GM11168 (cell line): ENCODE data around the gene EXPH5.
"Not testable (repeated sequence)": the region's sequence is repeated elsewhere in the genome, so short reads cannot be mapped to it uniquely, and the experiment has no call there.

ENCODE experiments used
- in situ Hi-C: fragments of 300-500 bp; cut with MboI; formaldehyde crosslinking; loops from one replicate; pipeline ENCODE4 v1.12.0; 2022; ENCODE audit warnings: low sequenced_read_pairs; ENCODE audit not compliant: unreplicated experiment

The EXPH5 gene

DNA sequence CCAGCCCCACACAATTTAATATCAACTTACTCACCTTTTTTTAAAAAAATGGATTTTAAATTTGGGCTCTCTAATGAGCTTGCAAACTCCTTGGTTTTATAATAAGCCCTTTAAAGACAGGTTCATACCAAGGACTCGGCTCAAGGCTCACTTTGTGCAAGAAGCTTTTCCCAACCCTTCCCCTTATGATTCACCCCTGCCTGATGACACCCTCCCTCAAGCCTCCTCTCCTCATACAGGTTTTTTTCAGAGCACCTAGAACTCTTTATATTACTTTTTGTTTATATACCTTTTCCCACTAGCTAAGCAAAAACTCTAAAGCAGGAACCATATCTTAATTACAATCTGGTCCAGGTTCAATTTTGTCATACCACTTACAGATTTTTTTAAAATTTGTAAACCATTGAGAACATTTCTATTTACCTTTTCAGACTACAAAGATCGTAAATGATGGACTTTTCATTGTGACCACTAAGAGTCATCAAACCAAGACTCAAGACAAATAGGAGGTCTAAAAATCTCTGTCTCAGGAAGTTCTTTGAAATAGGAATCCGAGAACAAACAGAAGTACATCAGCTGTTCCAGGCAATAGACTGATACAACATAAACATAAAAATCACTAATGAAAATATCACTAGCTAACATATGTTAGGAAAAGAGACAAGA lies 13.1 kb upstream of the EXPH5 start:
- in situ Hi-C loops, result no loop called here

GRCh38 chr11:108606070-108606469 lies 12.5 kb upstream of the EXPH5 start:
- in situ Hi-C loops, result no loop called here

- in situ Hi-C loops, result not testable (repeated sequence)
These were observed 9.2 kb upstream of the EXPH5 start for GRCh38 chr11:108602818-108603217.

DNA sequence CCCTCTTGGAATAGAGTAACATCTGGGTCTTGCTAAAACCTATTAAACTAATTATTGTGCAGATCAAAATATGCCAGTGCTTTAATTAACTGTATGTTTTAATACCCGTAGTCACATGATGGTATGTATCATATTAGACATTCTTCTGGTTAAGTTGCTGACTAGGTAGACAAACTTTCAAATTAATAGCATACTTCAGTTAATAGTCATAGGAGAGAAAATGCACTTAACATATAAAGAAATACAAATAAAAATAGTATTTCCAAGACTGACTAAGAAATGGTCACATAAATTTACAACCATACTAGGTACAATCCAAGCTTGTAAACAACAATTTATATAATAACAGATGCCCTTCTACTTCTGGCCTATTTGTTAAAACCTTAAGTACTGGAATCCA lies 7.6 kb upstream of the EXPH5 start:
- in situ Hi-C loops, result no loop called here

DNA sequence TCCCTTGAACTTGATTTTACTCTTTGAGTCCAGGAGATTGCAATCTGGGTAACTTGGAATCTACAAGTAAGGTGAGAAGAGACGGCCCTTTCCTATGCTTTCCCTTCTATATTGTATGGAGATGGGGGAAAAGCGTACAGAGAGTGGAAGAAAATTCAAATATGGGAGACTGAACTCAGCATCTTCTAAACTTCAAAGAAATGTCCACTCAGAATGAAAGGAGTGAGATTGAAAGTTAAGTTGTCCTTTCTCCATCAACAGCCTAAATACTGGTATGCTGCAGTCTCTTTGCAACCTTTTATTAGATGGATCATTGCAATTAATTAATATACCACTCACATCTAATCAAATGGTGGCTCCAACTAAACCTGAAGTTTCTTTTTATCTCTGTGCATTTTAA lies 6.4 kb upstream of the EXPH5 start:
- in situ Hi-C loops, result no loop called here

DNA sequence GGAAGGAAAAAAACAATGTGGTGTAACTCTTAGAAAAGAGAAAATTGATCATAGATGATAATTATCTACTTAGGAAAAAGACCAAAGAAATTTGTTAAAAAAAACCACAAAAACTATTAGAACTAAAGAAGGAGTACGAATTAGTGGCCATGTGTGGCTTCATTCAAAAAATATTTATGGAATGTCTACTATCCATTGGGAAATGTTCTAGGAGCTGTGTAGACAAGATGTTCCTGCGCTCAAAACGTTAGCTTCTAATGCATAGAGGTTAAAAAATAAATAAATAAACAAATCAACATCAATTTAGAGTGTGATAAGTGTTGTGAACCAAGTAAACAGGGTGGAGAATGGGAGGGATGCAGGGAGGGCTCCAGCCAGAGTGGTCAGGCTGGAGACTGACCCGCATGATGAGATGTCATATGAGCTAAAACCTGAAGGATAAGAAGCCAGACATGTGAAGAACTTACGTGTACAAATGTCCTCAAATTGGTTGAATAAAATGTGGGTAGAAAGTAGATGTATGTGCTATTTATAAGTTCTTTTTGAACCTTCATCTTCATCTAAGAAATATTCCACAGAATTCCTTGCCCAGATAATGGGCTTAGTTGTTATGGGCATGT lies 4.3 kb upstream of the EXPH5 start:
- in situ Hi-C loops, result no loop called here

- in situ Hi-C loops, result no loop called here
These were observed 3.1 kb upstream of the EXPH5 start for GRCh38 chr11:108596701-108597100.

DNA sequence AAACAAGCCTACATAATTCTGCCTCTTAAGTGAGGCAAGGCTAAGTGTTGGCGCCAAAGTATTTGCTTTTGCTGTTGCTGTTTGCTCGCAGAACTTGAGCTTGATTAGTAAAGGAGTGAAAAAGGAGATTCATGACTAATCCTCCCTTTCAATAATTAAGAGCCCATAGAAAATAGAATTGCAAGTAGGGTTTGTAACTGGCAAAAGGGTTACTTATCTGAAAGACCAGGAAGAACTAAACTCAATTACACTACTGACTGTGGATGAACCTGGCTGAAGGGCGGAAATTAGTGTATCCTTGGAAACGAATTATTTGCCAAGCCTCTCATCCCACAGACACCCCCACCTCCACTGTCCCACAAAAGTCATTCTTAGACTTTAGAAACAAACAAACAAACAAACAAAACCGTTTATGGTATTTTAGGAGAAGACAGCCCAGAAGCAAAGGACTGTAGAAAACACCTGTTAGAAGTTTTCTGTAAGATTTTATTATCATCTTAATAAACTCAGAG lies 411 bp upstream of the EXPH5 start:
- in situ Hi-C loops, result no loop called here

- in situ Hi-C loops, result no loop called here
These were observed 866 bp downstream of the EXPH5 start for GRCh38 chr11:108592591-108593213.

DNA sequence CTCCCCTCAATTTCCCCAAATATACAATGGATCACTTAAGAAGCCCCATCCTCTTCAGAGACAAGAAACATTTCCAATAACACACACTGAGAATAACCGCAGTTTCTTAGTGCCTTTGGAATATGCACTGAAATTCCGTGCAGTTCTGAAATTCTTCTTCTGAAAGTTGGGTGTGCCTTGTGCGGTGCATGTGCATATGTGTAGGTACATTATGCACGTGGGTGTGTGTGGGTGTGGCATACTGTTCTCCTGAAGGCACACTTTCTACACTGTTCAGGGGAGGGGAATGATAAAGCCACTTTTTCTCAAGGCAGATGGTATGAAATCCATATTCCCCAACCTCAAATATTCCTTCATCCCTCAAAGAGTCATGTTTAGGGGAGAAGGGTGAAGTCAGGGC lies 1.7 kb downstream of the EXPH5 start:
- in situ Hi-C loops, result no loop called here

DNA sequence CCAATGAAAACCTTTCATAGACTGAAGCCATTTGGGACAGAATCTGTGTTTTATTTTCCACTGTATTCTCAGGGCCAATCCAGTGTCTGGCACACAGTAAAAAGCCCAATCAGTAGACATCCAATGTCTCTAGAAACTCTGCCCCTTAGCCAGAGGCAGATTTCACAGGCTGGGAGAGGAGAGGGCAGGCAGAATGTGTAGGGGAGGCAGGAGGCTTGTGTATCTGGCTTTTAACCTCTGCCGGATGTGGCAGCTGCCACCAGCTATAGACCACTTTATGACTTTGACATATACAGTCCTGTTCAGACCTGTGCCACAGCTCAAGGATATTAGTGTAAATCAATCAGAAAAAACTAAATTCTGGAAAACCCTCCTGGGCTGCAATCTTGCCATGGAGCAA lies 4.4 kb downstream of the EXPH5 start:
- in situ Hi-C loops, result no loop called here

DNA sequence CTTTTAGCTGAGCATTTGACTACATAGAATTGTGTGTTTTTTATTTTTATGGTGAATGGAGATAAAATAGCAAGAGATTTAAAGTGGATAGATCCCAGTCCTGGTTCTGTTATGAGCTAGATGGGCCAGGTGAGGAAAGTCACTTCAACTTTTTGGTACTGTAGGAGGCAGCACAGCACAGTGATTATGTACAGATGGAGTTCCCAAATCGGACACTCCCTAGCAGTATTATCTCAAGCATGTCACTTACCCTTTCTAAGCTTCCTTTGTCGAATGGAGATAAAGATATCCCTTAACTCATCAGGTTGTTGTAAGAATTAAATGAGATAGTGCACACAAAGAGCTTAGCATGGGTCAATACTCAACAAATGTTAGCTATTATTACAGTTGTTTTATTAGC lies 5.3 kb downstream of the EXPH5 start:
- in situ Hi-C loops, result no loop called here

- in situ Hi-C loops, result no loop called here
These were observed 6.5 kb downstream of the EXPH5 start for GRCh38 chr11:108587109-108587508.

DNA sequence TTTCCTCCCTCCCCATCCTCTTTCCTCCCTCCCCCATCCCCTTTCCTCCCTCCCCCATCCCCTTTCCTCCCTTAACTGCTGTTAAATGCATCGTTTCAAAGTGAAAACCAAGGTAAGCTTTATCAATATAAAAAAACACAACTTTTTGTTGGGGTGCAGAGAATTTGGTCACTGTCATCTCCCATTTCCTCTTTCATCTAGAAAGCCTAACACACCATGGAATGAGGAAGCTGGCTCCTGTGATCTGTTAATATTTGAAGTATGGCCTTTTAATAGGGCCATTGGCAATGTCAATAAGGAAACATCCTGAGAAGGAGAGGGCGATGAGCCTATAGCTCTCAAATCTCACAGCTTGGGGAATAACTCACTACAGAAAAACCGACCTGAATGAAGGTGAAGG lies 7.0 kb downstream of the EXPH5 start:
- in situ Hi-C loops, result no loop called here

- in situ Hi-C loops, result not testable (repeated sequence)
These were observed 7.4 kb downstream of the EXPH5 start for GRCh38 chr11:108586185-108586584.

DNA sequence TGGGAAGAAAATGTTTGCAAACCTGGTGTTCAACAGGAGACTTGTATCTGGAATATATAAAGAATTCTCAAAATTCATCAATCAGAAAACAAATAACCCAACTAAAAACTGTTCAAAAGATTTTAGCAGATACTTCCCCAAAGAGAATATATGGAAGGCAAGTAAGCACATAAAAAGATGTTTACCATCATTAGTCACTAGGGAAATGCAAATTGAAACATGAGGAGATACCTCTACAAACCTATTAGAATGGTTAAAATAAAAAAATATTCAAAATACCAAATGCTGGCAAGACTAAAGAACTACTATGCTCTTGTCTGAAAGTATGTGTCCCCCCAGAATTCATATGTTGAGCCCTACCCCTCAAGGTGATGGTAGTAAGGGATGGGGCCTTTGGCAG lies 8.6 kb downstream of the EXPH5 start:
- in situ Hi-C loops, result no loop called here

- in situ Hi-C loops, result no loop called here
These were observed 12.9 kb downstream of the EXPH5 start for GRCh38 chr11:108580645-108581044.

DNA sequence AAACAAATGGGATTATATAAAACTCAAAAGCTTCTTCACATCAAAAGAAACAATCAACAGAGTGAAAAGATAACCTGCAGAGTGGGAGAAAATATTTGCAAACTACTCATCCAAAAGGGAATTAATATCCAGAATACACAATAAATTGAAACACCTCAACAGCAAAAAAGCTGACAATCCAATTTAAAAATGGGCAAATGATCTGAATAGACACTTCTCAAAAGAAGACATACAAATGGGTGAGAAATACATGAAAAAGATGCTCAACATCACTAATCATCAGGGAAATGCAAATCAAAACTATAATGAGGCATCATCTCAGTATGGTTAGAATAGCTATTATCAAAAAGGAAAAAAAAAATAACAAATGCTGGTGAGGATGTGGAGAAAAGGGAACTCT lies 13.5 kb downstream of the EXPH5 start:
- in situ Hi-C loops, result no loop called here

GRCh38 chr11:108576523-108576922 lies 17.0 kb downstream of the EXPH5 start:
- in situ Hi-C loops, result no loop called here

DNA sequence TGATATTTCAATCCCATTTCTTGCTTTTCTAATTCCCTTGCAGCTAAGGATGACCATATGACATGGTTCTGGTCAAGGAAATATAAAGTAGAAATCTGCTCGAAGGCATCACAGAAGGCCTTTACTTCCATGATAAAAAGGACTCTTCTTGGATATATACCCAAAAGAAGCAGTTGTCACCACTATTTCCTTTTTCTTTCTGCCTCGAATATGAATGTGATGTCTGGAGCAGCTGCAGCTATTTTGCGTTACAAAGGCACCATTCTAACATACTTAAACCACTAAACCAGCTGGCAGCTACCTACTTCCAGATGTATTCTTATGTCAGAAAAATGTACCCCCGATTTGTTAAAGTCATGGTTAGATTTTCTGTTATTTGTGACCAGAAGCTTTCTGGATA lies 18.9 kb downstream of the EXPH5 start:
- in situ Hi-C loops, result no loop called here

GRCh38 chr11:108571001-108571400 lies 22.6 kb downstream of the EXPH5 start:
- in situ Hi-C loops, result no loop called here

DNA sequence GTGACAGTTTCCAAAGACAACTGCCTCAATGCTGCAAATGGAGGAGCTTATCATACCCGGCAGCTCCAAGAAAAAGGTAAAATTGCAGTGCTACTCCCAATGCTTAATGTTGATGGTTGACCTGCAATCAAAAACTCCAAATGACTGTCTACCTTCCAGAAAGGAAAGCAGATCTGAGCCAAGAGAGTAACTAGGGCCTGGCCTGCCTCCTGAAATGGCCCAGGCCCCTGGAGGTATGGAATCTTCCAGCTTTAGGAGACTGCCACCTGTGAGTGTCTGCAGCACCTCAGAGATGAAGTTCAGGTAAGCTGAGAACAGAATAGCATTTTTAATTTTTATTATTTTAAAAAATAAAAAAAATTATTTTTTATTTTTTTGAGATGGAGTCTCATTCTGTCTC lies 23.7 kb downstream of the EXPH5 start:
- in situ Hi-C loops, result no loop called here
